Upper lobe of right lung (tissue), 1 donor: ENCODE measurements around the gene TCIRG1. TPM values are rescaled to one million over a fixed set of nuclear protein-coding genes. Genes with fewer than 3 reads are reported as not detected.

ENCODE experiments used
- ATAC-seq: fragments of 200-7000 bp; cut with Tn5 transposase; one replicate; pipeline ENCODE4 v1.9.1; 2020; ENCODE audit warnings: mild to moderate bottlenecking, moderate library complexity
- DNase-seq: peaks from one replicate; pipeline ENCODE4 v3.0.0-alpha.2; 2020
- H3K27ac ChIP-seq: fragments of 200-600 bp; one replicate; pipeline ENCODE4 v1.8.0; 2022
- H3K27me3 ChIP-seq: fragments of 200-600 bp; one replicate; pipeline ENCODE4 v1.8.0; 2022; ENCODE audit warnings: mild to moderate bottlenecking
- H3K36me3 ChIP-seq: fragments of 200-600 bp; one replicate; pipeline ENCODE4 v1.8.0; 2022
- H3K4me1 ChIP-seq: fragments of 200-600 bp; one replicate; pipeline ENCODE4 v1.8.0; 2022
- H3K4me3 ChIP-seq: fragments of 200-600 bp; one replicate; pipeline ENCODE4 v1.8.0; 2022; ENCODE audit warnings: mild to moderate bottlenecking
- H3K9me3 ChIP-seq: fragments of 200-600 bp; one replicate; pipeline ENCODE4 v1.8.0; 2022
- intact Hi-C: fragments of 100-400 bp; cut with DNase I; formaldehyde crosslinking; loops from one replicate; pipeline ENCODE4 v1.11.0; 2022
- total RNA-seq: library from RNA; stranded (reverse); fragmentation: NEBNext Ultra II Directional; extraction: Animal tissue kit (Norgen Biotek cat#: 25700); gene quantifications from one replicate; pipeline ENCODE4 v1.2.1, GENCODE V29; 2021
- TF ChIP-seq, protein P1 (sequence below): fragments of 200-600 bp; IDR thresholded peaks from one replicate; pipeline ENCODE4 v1.8.0; 2022; ENCODE audit warnings: antibody characterized with exemption
- donor health status: DM: no; HTN: yes; CAD: no; lungs with severe emphysema.

Gene TCIRG1
- total RNA-seq, 1 donor from 2014 or later: 216 TPM

- Histone ChIP-seq H3K4me1 (no peaks in the 10 kb centered on the region), H3K36me3 (peaks cover 92% of the 10 kb centered on the region), H3K9me3 (no peaks in the 10 kb centered on the region), H3K27me3 (no peaks in the 10 kb centered on the region), H3K27ac (no peak overlapping the region), H3K4me3 (no peak overlapping the region)
- ATAC-seq (no peak), DNase-seq (no peak)
- TF ChIP-seq, protein P1, sequence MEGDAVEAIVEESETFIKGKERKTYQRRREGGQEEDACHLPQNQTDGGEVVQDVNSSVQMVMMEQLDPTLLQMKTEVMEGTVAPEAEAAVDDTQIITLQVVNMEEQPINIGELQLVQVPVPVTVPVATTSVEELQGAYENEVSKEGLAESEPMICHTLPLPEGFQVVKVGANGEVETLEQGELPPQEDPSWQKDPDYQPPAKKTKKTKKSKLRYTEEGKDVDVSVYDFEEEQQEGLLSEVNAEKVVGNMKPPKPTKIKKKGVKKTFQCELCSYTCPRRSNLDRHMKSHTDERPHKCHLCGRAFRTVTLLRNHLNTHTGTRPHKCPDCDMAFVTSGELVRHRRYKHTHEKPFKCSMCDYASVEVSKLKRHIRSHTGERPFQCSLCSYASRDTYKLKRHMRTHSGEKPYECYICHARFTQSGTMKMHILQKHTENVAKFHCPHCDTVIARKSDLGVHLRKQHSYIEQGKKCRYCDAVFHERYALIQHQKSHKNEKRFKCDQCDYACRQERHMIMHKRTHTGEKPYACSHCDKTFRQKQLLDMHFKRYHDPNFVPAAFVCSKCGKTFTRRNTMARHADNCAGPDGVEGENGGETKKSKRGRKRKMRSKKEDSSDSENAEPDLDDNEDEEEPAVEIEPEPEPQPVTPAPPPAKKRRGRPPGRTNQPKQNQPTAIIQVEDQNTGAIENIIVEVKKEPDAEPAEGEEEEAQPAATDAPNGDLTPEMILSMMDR: no peak
- intact Hi-C loops: no loop called here
Observed at GRCh38 chr11:68066742-68067141, 27.9 kb downstream of the TCIRG1 start.

- no peak overlapping the region for H3K27ac ChIP-seq
- intact Hi-C loops: no loop called here
- H3K27me3 ChIP-seq: no peaks in the 10 kb centered on the region
- H3K36me3 ChIP-seq: peaks cover 92% of the 10 kb centered on the region
- DNase-seq (no peak), ATAC-seq (no peak)
- TF ChIP-seq, protein P1: no peak
- H3K9me3 ChIP-seq: no peaks in the 10 kb centered on the region
- no peak overlapping the region for H3K4me3 ChIP-seq
- H3K4me1 ChIP-seq: no peaks in the 10 kb centered on the region
Observed at GRCh38 chr11:68067991-68068390, 29.2 kb downstream of the TCIRG1 start.

GRCh38 chr11:68071281-68072048, 32.6 kb downstream of the TCIRG1 start:
- TF ChIP-seq, protein P1: no peak
- H3K9me3 ChIP-seq: no peaks in the 10 kb centered on the region
- no peaks in the 10 kb centered on the region for H3K4me1 ChIP-seq
- no peak for DNase-seq
- H3K27ac ChIP-seq: no peak overlapping the region
- no peak overlapping the region for H3K4me3 ChIP-seq
- H3K27me3 ChIP-seq: no peaks in the 10 kb centered on the region
- peaks cover 71% of the 10 kb centered on the region for H3K36me3 ChIP-seq
- peak; percentile 51 for ATAC-seq
- intact Hi-C loops: no loop called here

- Histone ChIP-seq H3K4me3 (no peak overlapping the region), H3K27ac (no peak overlapping the region), H3K4me1 (peaks cover 5% of the 10 kb centered on the region), H3K9me3 (no peaks in the 10 kb centered on the region), H3K36me3 (peaks cover 47% of the 10 kb centered on the region), H3K27me3 (no peaks in the 10 kb centered on the region)
- intact Hi-C loops: no loop called here
- DNase-seq: no peak
- ATAC-seq: no peak
- TF ChIP-seq, protein P1: no peak
Observed at GRCh38 chr11:68074584-68075352, 35.9 kb downstream of the TCIRG1 start.

DNA sequence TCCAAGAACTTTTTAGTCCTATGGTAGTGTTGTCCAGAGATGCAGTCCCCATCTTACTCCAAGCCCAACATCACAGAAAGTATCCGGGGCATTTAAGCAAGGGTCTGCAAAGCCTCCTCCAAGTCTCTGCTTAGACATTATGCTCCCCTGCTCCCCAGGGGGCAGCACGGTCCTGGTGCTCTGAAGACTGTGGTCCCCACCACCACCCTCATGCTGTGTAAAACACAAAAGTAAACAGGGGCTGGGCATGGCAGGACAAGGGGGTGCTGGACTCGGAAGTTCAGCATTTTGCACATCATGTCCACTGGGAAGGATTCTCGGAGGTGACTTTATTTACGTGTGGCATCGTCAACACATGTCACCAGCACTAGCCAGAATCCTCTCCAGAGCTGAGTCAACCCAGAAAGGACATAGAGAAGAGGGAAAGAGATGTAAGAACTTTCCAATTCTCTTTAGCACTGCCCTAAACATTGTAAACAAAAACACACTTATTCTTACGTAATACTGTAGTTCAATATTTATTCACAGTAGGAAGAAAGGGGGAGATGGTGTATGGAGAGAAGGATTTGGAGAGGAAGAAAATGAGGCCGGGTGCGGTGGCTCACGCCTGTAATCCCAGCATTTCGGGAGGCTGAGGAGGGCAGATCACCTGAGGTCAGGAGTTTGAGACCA, 37.7 kb downstream of the TCIRG1 start:
- H3K36me3 ChIP-seq: peaks cover 53% of the 10 kb centered on the region
- ATAC-seq: peak; percentile 74
- DNase-seq: no peak
- TF ChIP-seq, protein P1: peak; percentile 34
- H3K4me1 ChIP-seq: peaks cover 5% of the 10 kb centered on the region
- intact Hi-C loops: no loop called here
- H3K27me3 ChIP-seq: no peaks in the 10 kb centered on the region
- H3K27ac ChIP-seq: no peak overlapping the region
- no peak overlapping the region for H3K4me3 ChIP-seq
- H3K9me3 ChIP-seq: no peaks in the 10 kb centered on the region
